Inflammatory macrophage treated with lipopolysaccharide for 1 hour (primary cell): ENCODE measurements around the gene RRAD.
"Not testable (repeated sequence)": the region's sequence is repeated elsewhere in the genome, so short reads cannot be mapped to it uniquely, and the experiment has no call there.

Source experiments
- DNase-seq, 2 donors: peaks; one replicate each; pipeline ENCODE4 v3.0.0-alpha.2; 2020 to 2022

The RRAD gene

DNA sequence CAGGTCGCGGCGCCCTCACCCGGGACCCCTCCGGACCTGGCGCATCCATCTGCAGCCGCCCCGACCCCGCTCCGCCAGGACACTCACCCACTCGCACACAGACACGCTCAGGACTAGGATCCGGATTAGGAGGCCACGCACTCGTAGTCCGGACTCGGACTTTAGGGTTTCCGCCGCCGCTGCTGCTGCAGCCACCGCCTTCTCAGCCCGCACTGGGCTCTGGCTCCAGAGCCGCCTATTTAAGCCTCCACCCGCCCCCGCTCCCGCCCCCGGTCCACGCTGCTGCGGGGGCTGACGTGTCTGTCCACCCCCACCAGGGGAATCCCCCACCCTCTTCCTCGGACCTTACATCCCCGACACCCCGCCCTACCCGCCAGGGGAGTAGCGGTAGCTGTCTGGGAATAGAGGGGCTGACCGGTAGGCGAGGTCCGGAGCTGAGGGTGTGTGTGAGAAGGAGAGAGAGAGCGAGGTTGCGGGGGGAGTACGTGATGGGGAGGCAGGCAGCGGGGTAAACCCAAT lies at the start of gene RRAD:
TSS of gene RRAD (minus strand) at position 214 of the 519 bp plus-strand sequence. CDS start 356 bp downstream, outside the sequence.
- no peak for DNase-seq

DNA sequence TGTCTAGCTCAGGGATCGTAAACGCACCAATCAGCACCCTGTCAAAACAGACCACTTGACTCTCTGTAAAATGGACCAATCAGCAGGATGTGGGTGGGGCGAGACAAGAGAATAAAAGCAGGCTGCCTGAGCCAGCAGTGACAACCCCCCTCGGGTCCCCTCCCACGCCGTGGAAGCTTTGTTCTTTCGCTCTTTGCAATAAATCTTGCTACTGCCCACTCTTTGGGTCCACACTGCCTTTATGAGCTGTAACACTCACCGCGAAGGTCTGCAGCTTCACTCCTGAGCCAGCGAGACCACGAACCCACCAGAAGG lies 49.6 kb upstream of the RRAD start:
- peak in 1 of 2 donors; percentile 9 for DNase-seq

GRCh38 chr16:66974156-66974931 lies 49.0 kb upstream of the RRAD start:
- DNase-seq: not testable (repeated sequence)

GRCh38 chr16:66973716-66974115 lies 48.4 kb upstream of the RRAD start:
- DNase-seq: no peak

DNA sequence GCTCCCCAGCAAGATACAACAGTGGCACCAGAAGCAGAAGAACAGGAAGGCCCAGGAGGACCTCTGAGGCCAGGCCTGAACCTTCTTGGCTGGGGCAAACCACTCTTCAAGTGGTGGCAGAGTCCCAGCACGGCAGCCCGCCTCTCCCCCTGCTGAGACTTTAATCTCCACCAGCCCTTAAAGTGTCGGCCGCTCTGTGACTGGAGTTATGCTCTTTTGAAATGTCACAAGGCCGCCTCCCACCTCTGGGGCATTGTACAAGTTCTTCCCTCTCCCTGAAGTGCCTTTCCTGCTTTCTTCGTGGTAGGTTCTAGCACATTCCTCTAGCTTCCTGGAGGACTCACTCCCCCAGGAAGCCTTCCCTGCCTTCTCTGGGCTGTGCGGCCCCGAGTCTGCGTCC lies 47.6 kb upstream of the RRAD start:
- DNase-seq: no peak

GRCh38 chr16:66970775-66971720 lies 45.7 kb upstream of the RRAD start:
- DNase-seq: no peak

GRCh38 chr16:66968847-66969246 lies 43.5 kb upstream of the RRAD start:
- DNase-seq: no peak

DNA sequence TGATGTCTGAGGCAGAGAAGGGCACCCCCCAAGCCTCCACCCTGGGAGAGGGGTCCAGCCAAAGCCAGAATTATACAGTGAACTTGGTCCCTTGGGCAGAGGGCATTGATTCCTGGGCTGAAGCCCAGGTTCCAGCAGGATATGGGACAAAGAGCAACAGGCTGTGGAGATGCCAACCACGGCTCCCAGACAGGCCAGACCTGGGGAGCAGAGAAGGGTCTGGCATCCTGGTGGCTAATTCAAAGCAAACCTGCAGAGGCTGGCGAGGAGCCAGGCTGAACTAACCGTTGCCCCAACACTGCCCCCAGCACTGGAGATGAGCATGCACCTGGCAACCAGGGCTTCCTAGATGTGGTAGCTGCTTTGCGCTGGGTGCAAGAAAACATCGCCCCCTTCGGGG lies 38.7 kb upstream of the RRAD start:
- DNase-seq: no peak

DNA sequence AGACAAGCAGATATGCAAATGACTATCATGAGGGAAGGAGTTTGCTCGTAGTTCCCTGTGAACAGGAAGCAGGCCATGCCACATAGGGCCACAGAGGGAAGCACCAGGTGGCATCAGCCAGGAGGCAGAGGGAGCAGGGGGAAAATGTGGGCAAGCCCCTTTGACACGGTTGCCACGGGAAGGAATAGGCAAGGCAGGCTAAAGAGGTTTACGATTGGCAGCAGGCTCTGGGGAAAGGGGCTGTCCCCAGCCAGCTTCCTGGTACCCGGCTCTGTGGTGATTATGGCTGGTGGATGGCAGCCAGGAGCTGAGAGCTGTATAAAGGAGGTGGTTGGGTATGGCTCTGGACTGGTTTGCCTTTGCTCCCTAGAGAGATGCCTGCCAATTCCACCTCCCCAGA lies 36.6 kb upstream of the RRAD start:
- DNase-seq: peak in 1 of 2 donors; percentile 27

DNA sequence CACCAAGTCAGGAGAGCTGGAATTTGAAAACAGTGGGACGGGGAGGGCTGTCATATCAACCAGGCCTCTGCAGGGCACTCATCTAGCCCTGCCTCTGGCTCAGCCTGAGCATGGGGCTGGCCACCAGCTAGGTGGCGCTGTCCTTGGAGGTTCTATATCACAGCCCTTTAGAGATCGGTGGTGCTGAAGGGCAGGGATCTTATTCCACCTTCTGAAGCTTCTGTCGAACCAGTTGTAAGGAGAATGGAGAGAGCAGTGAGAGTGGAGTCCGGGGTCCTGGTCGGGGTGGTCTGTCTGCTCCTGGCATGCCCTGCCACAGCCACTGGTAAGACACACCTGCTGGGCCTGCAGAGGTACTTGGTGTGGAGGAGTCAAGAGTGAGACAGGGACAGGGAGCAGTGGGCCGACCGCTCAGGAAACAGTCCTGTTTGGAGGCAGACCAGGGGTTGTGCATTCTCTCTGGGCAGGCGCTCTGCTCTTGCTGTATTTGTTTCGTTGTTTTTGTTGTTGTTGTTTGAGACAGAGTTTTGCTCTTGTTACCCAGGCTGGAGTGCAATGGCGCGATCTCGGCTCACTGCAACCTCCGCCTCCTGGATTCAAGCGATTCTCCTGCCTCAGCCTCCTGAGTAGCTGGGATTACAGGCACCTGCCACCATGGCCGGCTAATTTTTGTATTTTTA lies 35.9 kb upstream of the RRAD start, which contains the start of gene CES3:
TSS of gene CES3 (plus strand) at position 202 of the 680 bp plus-strand sequence. CDS start at position 244, 42 bp downstream.
- DNase-seq: peak; percentile 56 to 65

- DNase-seq: no peak
Observed at GRCh38 chr16:66960270-66960669, 34.9 kb upstream of the RRAD start.

GRCh38 chr16:66959704-66960161 lies 34.4 kb upstream of the RRAD start:
- DNase-seq: peak in 1 of 2 donors; percentile 46

DNA sequence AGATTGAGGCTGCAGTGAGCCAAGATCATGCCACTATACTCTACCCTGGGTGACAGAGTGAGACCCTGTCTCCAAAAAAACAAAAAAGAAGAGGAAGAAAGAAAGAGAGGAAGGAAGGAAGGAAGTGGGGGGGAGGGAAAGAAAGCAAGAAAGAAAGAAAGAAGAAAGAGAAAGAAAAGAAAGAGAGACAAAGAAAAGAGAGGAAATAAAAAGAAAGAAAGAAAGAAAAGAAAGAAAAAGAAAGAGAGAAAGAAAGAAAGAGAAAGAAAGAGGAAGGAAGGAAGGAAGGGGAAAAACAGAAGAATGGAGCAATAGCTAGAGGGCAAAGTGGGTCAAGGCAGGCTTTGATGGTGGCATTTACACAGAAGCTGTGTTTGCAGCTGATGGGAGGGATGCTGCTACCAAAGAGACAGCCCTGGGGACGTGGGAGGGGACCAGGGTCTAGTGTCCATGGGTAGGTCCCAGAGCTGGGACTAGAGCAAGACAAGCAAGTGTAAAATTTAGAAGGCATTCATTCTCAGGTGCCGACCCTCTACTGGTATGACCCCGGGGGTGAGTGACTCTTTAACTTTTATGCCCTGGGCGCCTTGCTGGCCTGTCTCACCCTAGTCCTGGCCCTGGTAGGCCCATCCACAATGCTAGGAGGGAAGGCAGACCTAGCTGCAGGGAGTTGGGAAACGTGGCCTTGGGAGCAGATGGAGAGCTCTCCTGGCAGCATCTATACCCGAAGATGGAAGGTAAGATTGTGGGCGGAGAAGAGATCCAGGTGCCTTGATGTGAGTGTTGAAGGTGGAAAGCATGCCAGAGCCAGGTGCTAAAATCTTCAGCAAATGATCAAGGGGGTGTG lies 33.7 kb upstream of the RRAD start:
- DNase-seq: no peak

DNA sequence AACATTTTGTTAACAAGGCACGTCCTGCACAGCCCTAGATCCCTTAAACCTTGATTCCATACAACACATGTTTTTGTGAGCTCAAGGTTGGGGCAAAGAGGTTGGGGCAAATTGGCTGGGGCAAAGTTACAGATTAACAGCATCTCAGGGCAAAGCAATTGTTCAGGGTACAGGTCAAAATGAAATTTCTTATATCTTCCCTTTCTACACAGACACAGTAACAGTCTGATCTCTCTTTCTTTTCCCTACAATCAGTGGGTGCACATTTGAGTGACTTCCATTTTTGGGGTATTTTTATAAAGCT lies 30.8 kb upstream of the RRAD start:
- DNase-seq: not testable (repeated sequence)

DNA sequence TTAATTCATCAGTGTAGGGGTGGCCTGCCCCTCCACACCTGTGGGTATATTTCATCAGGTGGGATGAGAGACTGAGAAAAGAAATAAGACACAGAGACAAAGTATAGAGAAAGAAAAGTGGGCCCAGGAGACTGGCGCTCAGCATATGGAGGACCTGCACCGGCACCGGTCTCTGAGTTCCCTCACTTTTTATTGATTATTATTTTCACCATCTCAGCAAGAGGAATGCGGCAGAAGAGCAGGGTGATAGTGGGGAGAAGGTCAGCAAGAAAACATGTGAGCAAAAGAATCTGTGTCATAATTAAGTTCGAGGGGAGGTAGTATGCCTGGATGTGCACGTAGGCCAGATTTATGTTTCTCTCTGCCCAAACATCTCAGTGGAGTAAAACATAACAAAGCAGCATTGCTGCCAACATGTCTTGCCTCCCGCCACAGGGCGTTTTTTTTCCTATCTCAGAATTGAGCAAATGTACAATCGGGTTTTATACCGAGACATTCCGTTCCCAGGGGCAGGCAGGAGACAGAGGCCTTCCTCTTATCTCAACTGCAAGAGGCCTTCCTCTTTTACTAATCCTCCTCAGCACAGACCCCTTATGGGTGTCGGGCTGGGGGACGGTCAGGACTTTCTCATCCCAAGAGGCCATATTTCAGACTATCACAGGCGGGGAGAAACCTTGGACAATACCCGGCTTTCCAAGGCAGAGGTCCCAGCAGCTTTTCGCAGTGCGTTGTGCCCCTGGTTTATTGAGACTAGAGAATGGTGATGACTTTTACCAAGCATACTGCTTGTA lies 30.2 kb upstream of the RRAD start:
- DNase-seq: not testable (repeated sequence)

DNA sequence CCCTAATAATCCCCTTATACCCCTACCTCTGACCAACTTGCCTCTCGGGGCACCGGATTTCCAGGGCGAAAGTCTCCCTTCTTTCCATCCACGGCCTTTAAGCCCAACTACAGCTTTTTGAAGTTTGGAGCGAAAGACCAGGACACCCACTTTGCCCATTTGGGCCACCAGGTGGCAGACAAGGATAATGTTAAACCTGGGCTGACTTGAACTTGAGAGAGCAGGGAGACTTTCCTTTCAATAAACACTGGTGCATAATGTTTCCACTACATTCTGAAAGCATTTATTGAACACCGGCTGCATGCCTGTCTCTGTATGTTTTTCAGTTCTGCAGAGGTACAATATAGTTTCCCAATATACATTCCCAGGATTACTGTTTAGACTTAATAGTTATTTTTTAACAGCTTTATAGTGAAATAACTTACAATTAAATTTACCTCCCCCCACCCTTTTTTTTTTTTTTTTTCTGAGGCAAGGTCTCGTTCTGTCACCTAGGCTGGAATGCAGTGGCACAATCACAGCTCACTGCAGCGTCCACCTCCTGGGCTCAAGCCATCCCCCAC lies 28.8 kb upstream of the RRAD start:
- peak; percentile 52 to 88 for DNase-seq

GRCh38 chr16:66953462-66954096 lies 28.2 kb upstream of the RRAD start:
- DNase-seq: no peak

- no peak for DNase-seq
Observed at GRCh38 chr16:66952430-66953110, 27.2 kb upstream of the RRAD start.

GRCh38 chr16:66950971-66951790 lies 25.8 kb upstream of the RRAD start:
- DNase-seq: no peak
